Loucy (cell line): ENCODE results near the gene TTLL12.

Experiments
- H2AFZ ChIP-seq: fragments of 200-600 bp; sonication (generic); 2 replicates; pipeline ENCODE4 v1.6.0; 2016; ENCODE audit warnings: antibody characterized with exemption, mild to moderate bottlenecking, low read length, moderate library complexity
- H3F3A ChIP-seq: fragments of 200-600 bp; 2 replicates; pipeline ENCODE4 v1.6.0; 2016; ENCODE audit warnings: antibody characterized with exemption, low read depth, mild to moderate bottlenecking
- H3K27me3 ChIP-seq: fragments of 200-600 bp; sonication (generic); 2 replicates; pipeline ENCODE4 v1.6.1; 2014; ENCODE audit warnings: low read length, mild to moderate bottlenecking; ENCODE audit not compliant: insufficient read depth, poor library complexity, severe bottlenecking
- H3K36me3 ChIP-seq: fragments of 200-600 bp; sonication (generic); 2 replicates; pipeline ENCODE4 v1.6.1; 2016; ENCODE audit warnings: low read length; ENCODE audit not compliant: insufficient read depth
- H3K4me1 ChIP-seq: fragments of 200-600 bp; sonication (generic); 2 replicates; pipeline ENCODE4 v1.5.1; 2014; ENCODE audit warnings: low read length, mild to moderate bottlenecking; ENCODE audit not compliant: insufficient read depth, poor library complexity, severe bottlenecking
- H3K4me2 ChIP-seq: fragments of 200-600 bp; sonication (generic); 2 replicates; pipeline ENCODE4 v1.6.0; 2014; ENCODE audit warnings: antibody characterized with exemption, low read length, low read depth, mild to moderate bottlenecking; ENCODE audit not compliant: poor library complexity, severe bottlenecking
- H3K4me3 ChIP-seq: fragments of 200-600 bp; sonication (generic); 2 replicates; pipeline ENCODE4 v1.5.1; 2014; ENCODE audit warnings: low read length, mild to moderate bottlenecking, mixed read lengths; ENCODE audit not compliant: poor library complexity, severe bottlenecking
- H3K79me2 ChIP-seq: fragments of 200-600 bp; sonication (generic); 2 replicates; pipeline ENCODE4 v1.6.1; 2014; ENCODE audit warnings: low read length; ENCODE audit not compliant: insufficient read depth
- H3K9ac ChIP-seq: fragments of 200-600 bp; sonication (generic); 2 replicates; pipeline ENCODE4 v1.6.0; 2014; ENCODE audit warnings: mild to moderate bottlenecking, low read depth, low read length, moderate library complexity; ENCODE audit not compliant: poor library complexity, severe bottlenecking
- H3K9me2 ChIP-seq: fragments of 200-600 bp; sonication (generic); replicated peaks from 2 replicates; pipeline ENCODE4 v1.6.1; 2016; ENCODE audit warnings: low read depth, low read length, mixed read lengths
- H3K9me3 ChIP-seq: fragments of 200-600 bp; sonication (generic); 2 replicates; pipeline ENCODE4 v1.6.1; 2014; ENCODE audit warnings: mild to moderate bottlenecking, antibody characterized with exemption, low read length, low read depth; ENCODE audit not compliant: insufficient read depth
- H4K20me1 ChIP-seq: fragments of 200-600 bp; sonication (generic); 2 replicates; pipeline ENCODE4 v1.6.0; 2014; ENCODE audit warnings: antibody characterized with exemption, low read length, mild to moderate bottlenecking; ENCODE audit not compliant: insufficient read depth, poor library complexity, severe bottlenecking
- EZH2phosphoT487 ChIP-seq: fragments of 200-600 bp; IDR thresholded peaks from 2 replicates; pipeline ENCODE4 v1.6.1; 2018; ENCODE audit warnings: antibody characterized with exemption, mild to moderate bottlenecking, moderate library complexity, borderline replicate concordance
- TF ChIP-seq, protein P1 (sequence below): fragments of 200-600 bp; sonication (generic); conservative IDR thresholded peaks from 2 replicates; pipeline ENCODE4 v1.5.1; 2014; ENCODE audit warnings: mild to moderate bottlenecking, antibody characterized with exemption, low read length

TTLL12 gene

DNA sequence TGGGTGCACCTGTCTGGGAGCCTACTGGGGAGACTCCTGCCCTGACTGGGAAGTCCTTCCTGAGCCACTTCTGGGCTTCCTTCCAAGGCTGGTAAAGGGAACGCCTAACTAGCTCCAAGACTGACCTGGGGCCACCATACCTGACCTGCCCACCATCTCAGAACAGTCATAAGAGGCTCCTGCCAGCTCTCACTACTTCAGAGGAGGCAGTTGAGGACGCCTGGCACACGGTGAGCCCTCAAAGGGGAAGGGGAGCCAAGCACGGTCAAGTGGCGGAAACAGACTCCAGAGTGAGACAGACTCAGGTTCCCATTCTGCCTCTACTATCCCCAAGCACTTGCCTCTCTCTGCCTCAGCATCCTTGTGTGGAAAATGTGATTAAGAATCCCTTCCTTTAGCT is 51.4 kb downstream of the TTLL12 start:
- H3K4me1 ChIP-seq = no peaks in the 10 kb centered on the region
- no peaks in the 10 kb centered on the region for H4K20me1 ChIP-seq
- no peaks in the 10 kb centered on the region for H3K27me3 ChIP-seq
- no peak for TF ChIP-seq EZH2phosphoT487
- TF ChIP-seq, protein P1, sequence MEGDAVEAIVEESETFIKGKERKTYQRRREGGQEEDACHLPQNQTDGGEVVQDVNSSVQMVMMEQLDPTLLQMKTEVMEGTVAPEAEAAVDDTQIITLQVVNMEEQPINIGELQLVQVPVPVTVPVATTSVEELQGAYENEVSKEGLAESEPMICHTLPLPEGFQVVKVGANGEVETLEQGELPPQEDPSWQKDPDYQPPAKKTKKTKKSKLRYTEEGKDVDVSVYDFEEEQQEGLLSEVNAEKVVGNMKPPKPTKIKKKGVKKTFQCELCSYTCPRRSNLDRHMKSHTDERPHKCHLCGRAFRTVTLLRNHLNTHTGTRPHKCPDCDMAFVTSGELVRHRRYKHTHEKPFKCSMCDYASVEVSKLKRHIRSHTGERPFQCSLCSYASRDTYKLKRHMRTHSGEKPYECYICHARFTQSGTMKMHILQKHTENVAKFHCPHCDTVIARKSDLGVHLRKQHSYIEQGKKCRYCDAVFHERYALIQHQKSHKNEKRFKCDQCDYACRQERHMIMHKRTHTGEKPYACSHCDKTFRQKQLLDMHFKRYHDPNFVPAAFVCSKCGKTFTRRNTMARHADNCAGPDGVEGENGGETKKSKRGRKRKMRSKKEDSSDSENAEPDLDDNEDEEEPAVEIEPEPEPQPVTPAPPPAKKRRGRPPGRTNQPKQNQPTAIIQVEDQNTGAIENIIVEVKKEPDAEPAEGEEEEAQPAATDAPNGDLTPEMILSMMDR = no peak
- H3K36me3 ChIP-seq = peaks cover 19% of the 10 kb centered on the region; the same call in 1 of the 2 replicates
- H3K4me3 ChIP-seq = no peak overlapping the region
- H3F3A ChIP-seq = no peaks in the 10 kb centered on the region
- H3K9me3 ChIP-seq = no peaks in the 10 kb centered on the region
- H3K9ac ChIP-seq = no peak overlapping the region
- H3K4me2 ChIP-seq = no peak overlapping the region
- no peak overlapping the region for H2AFZ ChIP-seq
- no peaks in the 10 kb centered on the region for H3K9me2 ChIP-seq
- H3K79me2 ChIP-seq = 0 out of 2 replicates have a peak, but pooled peaks cover 5% of the 10 kb centered on the region

- peaks cover 19% of the 10 kb centered on the region; the same call in 1 of the 2 replicates for H3K36me3 ChIP-seq
- no peak for TF ChIP-seq EZH2phosphoT487
- TF ChIP-seq, protein P1 = no peak
Measured at GRCh38 chr22:43134553-43134952, 52.4 kb downstream of the TTLL12 start.

DNA sequence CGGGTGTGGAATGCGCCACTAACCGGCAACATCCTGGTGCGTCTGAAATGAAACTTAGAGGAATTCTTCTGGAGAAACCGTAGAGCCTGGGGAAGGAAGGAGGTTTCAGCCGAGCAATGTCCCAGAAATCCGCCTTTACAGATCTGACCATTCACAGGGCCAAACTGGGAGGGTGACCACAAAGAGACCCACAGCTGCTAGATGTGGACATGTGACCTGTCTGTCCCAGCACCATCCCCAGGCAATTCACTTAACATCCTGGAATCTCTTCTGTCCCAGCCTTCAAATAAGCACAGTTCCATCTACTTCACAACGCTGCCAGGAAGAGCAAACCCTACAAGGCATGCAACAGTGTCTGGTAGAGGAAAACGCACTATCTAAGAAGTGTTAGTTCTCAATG is 53.5 kb downstream of the TTLL12 start:
- Histone ChIP-seq H2AFZ (no peak overlapping the region), H3K27me3 (no peaks in the 10 kb centered on the region), H3K4me1 (peaks cover 14% of the 10 kb centered on the region), H3K9me2 (no peaks in the 10 kb centered on the region), H3K9me3 (no peaks in the 10 kb centered on the region), H3K4me3 (no peak overlapping the region), H4K20me1 (no peaks in the 10 kb centered on the region), H3K36me3 (peaks cover 19% of the 10 kb centered on the region; the same call in 1 of the 2 replicates), H3K9ac (no peak overlapping the region), H3F3A (no peaks in the 10 kb centered on the region), H3K79me2 (no peaks in the 10 kb centered on the region), H3K4me2 (no peak overlapping the region)
- TF ChIP-seq, protein P1 = no peak
- no peak for TF ChIP-seq EZH2phosphoT487

More at GRCh38 chr22:43134553-43134952, 52.4 kb downstream of the TTLL12 start:
- 0 out of 2 replicates have a peak, but pooled peaks cover under 1% of the 10 kb centered on the region for H3K79me2 ChIP-seq
- H3K4me1 ChIP-seq = peaks cover 2% of the 10 kb centered on the region
- no peak overlapping the region for H3K4me3 ChIP-seq
- H4K20me1 ChIP-seq = no peaks in the 10 kb centered on the region
- H3K9me2 ChIP-seq = no peaks in the 10 kb centered on the region
- H2AFZ ChIP-seq = no peak overlapping the region
- H3K27me3 ChIP-seq = no peaks in the 10 kb centered on the region
- H3F3A ChIP-seq = no peaks in the 10 kb centered on the region
- no peaks in the 10 kb centered on the region for H3K9me3 ChIP-seq
- H3K4me2 ChIP-seq = no peak overlapping the region
- H3K9ac ChIP-seq = no peak overlapping the region
